Stimulated activated CD4-positive, alpha-beta T cell treated with anti-CD3 and anti-CD28 coated beads, Interleukin-2, amount 100 ng/mL, for 4 hours (primary cell): ENCODE data around the gene USP38.

Experiments used
- DNase-seq: peaks from one replicate; pipeline ENCODE4 v3.0.0-alpha.2; 2020; ENCODE audit warnings: low read depth

USP38 gene

DNA sequence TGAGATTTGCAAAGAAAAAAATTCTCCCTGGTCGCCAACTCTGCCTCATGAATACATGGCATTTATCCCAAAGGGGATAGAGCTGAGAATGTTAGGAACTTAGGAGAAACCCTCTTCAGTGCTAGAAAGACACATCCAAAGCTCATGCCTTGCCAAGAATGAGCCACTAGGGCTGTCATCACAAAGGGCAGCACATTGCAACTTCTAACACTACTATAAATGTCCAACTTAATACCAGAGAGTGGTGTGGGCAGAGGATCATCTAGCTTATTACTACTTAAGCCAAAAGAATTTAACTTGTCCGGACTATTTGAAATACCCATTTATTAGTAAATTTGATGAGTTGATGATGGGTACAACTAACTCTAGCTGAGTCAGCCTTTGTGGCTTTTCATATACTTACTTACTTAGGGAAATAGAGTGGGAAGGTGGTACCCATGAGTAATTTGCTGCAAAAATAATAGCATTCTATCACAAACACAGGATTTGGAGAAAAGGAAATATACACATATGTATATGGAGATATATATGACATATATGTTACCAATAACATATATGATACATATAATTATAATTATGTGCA is 85.6 kb downstream of the USP38 start:
- no peak for DNase-seq
